ENCODE data around the gene JMJD1C. TPM values are rescaled to one million over a fixed set of nuclear protein-coding genes. Genes with fewer than 3 reads are reported as not detected.

Gene JMJD1C
- total RNA-seq, 1 donor from 2014 or later, result 143 TPM

- no peaks in the 10 kb centered on the region for H3K4me1 Mint-ChIP-seq
- Histone ChIP-seq H3K79me2 (ENCODE audit: low read depth) (peaks cover 99% of the 10 kb centered on the region), H3K9ac (no peak overlapping the region), H3F3A (ENCODE audit: low read depth) (peaks cover 9% of the 10 kb centered on the region), H3K4me1 (peaks cover 9% of the 10 kb centered on the region), H3K27ac (no peak overlapping the region), H3K27me3 (no peaks in the 10 kb centered on the region), H4K20me1 (ENCODE audit: low read depth) (peaks cover 17% of the 10 kb centered on the region), H3K4me3 (no peak overlapping the region), H3K36me3 (no peaks in the 10 kb centered on the region), H2AFZ (replicated peaks) (no peak overlapping the region), H3K4me2 (no peak overlapping the region), H3K9me3 (ENCODE audit: low read depth) (no peaks in the 10 kb centered on the region)
- no peaks in the 10 kb centered on the region for H3K27me3 Mint-ChIP-seq (ENCODE audit: insufficient read depth, low read depth)
- peaks cover 11% of the 10 kb centered on the region for H3K9me3 Mint-ChIP-seq
- H3K36me3 Mint-ChIP-seq, result peaks cover 12% of the 10 kb centered on the region
- no peak overlapping the region for H3K4me3 Mint-ChIP-seq
- no peak overlapping the region for H3K27ac Mint-ChIP-seq
- TF ChIP-seq CTCF (IDR thresholded peaks at IDR 0.05) (no peak), EZH2phosphoT487 (IDR thresholded peaks at IDR 0.05) (no peak), EZH2 (IDR thresholded peaks at IDR 0.05) (no peak)
- no peak for DNase-seq (ENCODE audit: low spot score)
Observed at GRCh38 chr10:63477927-63478326, 12.2 kb upstream of the JMJD1C start.

- Histone ChIP-seq H3K27me3 (no peaks in the 10 kb centered on the region), H4K20me1 (ENCODE audit: low read depth) (peaks cover 29% of the 10 kb centered on the region), H3K27ac (no peak overlapping the region), H3K9ac (no peak overlapping the region), H3K36me3 (no peaks in the 10 kb centered on the region), H3K4me2 (no peak overlapping the region), H3K9me3 (ENCODE audit: low read depth) (no peaks in the 10 kb centered on the region), H3K79me2 (ENCODE audit: low read depth) (peaks cover 99% of the 10 kb centered on the region), H3F3A (ENCODE audit: low read depth) (peaks cover 9% of the 10 kb centered on the region), H3K4me3 (no peak overlapping the region), H2AFZ (replicated peaks) (no peak overlapping the region), H3K4me1 (peaks cover 9% of the 10 kb centered on the region)
- H3K36me3 Mint-ChIP-seq, result peaks cover 12% of the 10 kb centered on the region
- no peak overlapping the region for H3K4me3 Mint-ChIP-seq
- no peaks in the 10 kb centered on the region for H3K27me3 Mint-ChIP-seq (ENCODE audit: insufficient read depth, low read depth)
- H3K9me3 Mint-ChIP-seq, result peaks cover 11% of the 10 kb centered on the region
- no peak for TF ChIP-seq EZH2phosphoT487 (IDR thresholded peaks at IDR 0.05)
- no peak for TF ChIP-seq EZH2 (IDR thresholded peaks at IDR 0.05)
- TF ChIP-seq CTCF (IDR thresholded peaks at IDR 0.05), result no peak
- H3K27ac Mint-ChIP-seq, result no peak overlapping the region
- no peaks in the 10 kb centered on the region for H3K4me1 Mint-ChIP-seq
- DNase-seq (ENCODE audit: low spot score), result no peak
Observed at GRCh38 chr10:63474488-63474887, 8.7 kb upstream of the JMJD1C start.

GRCh38 chr10:63470928-63471327, 5.2 kb upstream of the JMJD1C start:
- no peak overlapping the region for H3K4me3 Mint-ChIP-seq
- Histone ChIP-seq H3K9ac (no peak overlapping the region), H3K79me2 (ENCODE audit: low read depth) (peaks cover 96% of the 10 kb centered on the region)

More at GRCh38 chr10:63470928-63471327, 5.2 kb upstream of the JMJD1C start:
- H3K27me3 Mint-ChIP-seq (ENCODE audit: insufficient read depth, low read depth), result no peaks in the 10 kb centered on the region
- Histone ChIP-seq H3F3A (ENCODE audit: low read depth) (peaks cover 25% of the 10 kb centered on the region), H3K9me3 (ENCODE audit: low read depth) (no peaks in the 10 kb centered on the region), H3K4me2 (no peak overlapping the region), H2AFZ (replicated peaks) (no peak overlapping the region), H3K27ac (no peak overlapping the region), H3K27me3 (no peaks in the 10 kb centered on the region), H3K36me3 (no peaks in the 10 kb centered on the region), H3K4me1 (peaks cover 21% of the 10 kb centered on the region), H4K20me1 (ENCODE audit: low read depth) (peaks cover 27% of the 10 kb centered on the region), H3K4me3 (no peak overlapping the region)
- H3K36me3 Mint-ChIP-seq, result peaks cover 9% of the 10 kb centered on the region
- H3K9me3 Mint-ChIP-seq, result peaks cover 5% of the 10 kb centered on the region
- no peak for DNase-seq (ENCODE audit: low spot score)
- H3K4me1 Mint-ChIP-seq, result peaks cover 17% of the 10 kb centered on the region
- no peak for TF ChIP-seq CTCF (IDR thresholded peaks at IDR 0.05)
- no peak for TF ChIP-seq EZH2 (IDR thresholded peaks at IDR 0.05)
- TF ChIP-seq EZH2phosphoT487 (IDR thresholded peaks at IDR 0.05), result no peak
- no peak overlapping the region for H3K27ac Mint-ChIP-seq
